Left kidney (tissue), 2 donors: Measurements from ENCODE around the gene NKAIN2. TPM values are rescaled to one million over a fixed set of nuclear protein-coding genes. Genes with fewer than 3 reads are reported as not detected.
A peak's percentile ranks its signal among the peaks of the same experiment; 100 is the strongest.

ENCODE experiments used
- DNase-seq: peaks from one replicate; pipeline ENCODE4 v3.0.0-alpha.2; 2013
- polyA plus RNA-seq: library from polyadenylated mRNA; unstranded; fragments of 120-200 nt; gene quantifications from one replicate; pipeline ENCODE4 v1.2.1, GENCODE V29; 2013; ENCODE audit not compliant: insufficient read length

NKAIN2 gene
- polyA plus RNA-seq, 1 donor, result 20.6 TPM

DNA sequence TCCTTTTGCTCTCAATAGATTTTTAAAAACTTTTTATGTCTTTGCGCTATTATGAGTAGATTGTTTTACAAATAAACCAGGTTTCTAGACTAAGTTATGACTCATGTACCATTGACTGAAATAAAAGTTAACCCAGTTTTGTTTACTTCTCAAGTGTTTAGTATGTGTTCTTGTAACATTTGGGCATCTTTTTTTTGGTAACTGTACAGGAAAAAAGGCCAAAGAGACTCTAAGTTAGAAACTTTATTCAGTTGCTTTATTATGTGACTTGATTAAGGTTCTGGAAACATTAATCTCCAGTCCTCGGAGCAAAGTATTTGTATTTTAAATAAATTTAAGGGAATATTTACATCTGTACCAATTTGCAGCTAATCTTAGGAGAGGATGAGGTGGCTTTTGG lies 2.9 kb downstream of the NKAIN2 start:
- no peak for DNase-seq

DNA sequence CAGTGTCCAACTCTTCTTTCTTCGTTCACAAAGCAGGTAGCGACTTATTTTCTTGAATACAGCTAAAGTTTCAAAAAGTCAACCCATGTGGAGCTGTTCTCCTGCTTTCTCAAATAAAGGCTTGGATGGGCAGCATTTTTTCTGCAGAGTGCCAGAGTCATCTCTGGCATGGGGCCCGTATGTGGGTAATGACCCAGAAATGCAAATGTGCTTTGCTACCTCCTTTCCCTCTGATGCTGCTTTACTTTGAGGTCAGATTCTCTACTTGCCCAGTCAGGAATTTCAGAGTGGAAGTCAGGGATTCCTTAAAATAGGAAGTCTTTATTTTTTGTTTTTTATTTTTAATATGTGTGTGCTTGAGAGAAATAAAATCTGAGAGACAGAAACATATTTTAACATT lies 4.9 kb downstream of the NKAIN2 start:
- no peak for DNase-seq

DNA sequence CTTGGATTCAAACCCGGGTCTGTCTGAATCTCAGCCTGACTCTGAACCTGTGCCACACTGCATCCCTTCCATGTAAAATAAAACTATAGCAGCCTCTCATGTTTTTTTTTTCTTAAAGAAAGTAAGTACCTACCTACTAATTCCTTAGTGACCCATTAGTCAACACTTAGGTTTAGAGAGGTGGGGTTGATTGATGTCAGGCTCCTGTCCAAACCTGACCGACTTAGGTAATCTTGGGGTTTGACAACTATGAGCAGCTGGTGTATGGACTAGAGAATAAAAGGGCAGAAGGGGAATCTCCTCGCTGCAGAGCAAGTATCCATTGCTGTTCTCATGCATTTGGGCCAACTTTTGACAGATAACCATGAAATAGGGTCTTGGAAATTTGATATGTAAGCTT lies 6.5 kb downstream of the NKAIN2 start:
- no peak for DNase-seq

DNA sequence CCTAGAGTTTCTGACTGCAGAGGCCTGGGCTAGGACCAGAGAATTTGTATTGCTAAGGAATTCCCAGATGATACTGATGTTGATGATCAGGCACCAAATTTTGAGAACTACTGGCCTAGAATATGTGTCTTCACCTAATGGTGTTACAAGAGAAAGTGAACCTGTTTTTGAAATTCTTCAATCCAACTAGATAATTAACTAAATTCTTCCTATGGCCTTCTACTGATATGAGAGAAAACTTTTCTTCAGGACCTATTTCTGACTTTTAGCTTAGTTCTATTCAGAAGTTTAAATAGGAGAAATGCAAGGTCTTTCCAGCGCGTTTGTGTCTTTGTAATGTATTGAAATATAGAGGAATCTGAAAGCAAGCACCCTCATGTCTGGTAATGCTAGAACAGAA lies 7.3 kb downstream of the NKAIN2 start:
- no peak for DNase-seq

DNA sequence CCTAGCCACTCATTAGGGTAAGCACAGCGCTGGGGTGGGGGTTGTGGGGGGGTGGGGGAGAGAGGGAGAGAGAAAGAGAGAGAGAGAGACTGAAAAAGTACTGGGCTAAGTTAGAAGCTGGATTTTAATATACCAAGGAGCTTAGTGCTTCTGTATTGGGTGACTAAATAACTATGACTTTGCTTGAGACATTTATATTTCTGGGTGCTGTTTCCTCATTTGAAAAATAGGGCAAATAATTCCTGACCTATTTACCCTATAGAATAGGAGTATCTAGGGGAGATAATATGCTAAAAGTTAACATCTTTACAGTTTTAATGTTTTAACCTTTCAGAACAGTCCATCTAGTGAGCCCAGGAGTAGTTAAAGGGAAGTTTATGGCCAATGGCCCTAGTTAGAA lies 7.7 kb downstream of the NKAIN2 start:
- DNase-seq, result no peak

DNA sequence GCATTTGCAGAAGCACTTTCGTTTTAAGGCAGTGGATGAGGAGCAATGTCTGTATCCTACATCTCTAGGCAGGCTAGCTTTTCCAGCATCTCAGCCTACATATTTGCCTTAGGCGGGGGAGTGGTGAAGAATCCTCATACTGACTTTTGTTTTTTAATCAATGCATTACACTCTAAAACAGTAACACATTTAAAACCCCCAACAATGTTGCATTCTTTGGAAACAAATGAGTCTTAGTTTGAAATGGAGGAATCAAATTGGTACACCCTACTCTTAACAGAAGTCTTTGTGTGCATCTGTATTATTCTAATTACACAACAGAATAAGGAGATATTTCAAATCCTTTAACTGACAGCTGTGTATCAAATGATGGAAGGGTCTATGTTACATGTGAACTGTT lies 9.0 kb downstream of the NKAIN2 start:
- DNase-seq, result no peak

DNA sequence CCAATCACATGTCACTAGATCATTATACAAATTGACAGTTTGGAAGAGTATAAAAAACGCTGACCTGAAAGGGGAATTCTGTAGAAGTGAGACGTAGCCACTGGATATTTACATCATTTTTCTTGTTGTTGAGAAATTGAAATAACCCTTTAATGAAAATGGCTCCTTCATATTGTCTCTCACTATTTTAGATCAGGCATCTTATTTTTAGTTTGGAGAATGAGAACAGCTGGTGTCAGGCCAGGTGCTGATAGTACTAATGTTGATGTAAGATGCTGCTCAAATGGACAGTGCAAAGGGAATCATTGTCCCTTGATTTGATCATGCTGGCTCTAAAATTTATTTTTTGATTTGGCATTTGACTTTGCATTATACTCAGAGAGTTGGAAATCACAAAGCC lies 17.4 kb downstream of the NKAIN2 start:
- DNase-seq, result no peak

DNA sequence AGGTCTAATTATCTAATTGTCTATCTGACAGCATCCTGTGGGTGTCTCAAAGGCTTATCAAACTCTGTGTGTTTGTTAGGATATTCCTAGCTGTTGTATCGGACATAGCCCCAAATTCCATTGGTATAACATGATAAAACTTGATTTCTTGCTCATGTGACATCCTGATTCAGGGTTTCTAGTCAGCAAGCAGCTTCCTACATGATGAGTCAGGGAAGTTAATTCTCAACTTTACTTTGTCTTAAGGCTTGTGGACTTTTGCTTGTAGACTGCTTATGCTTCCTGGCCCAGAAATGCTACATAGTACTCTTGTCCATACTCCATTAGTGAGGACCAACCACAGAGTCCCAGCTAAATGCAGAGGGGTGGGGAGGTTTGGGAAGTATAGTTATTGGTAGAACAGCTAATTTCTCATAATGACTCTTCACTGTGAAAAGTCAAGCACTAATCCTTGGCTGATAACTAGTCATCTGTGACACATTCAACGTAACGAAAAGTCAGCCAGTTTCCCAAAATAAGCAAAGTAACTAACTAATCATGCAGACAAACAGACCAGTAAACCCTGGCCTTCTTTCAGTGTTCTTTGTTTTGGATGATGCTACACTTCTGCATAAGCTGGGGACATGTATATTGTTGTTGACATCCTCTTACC lies 25.8 kb downstream of the NKAIN2 start:
- no peak for DNase-seq

DNA sequence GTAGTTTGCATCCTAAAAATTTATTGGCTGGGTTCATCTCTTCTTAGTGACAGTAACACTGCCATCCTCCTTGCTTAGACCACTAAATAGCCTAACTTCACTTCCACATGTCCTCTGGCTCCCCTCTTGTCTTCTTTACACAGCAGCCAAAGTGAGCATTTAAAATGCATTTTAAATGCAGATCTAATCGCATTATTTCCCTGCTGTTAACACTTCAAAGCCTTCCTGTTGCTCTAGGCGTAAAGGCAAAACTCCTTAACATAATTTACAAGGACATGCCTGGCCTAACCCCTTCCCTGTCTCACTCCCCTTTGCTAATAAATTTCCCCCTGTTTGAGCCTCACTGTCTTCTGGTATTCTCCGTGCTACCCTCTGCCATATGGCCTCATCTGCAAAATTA lies 26.5 kb downstream of the NKAIN2 start:
- peak; percentile 42 for DNase-seq

DNA sequence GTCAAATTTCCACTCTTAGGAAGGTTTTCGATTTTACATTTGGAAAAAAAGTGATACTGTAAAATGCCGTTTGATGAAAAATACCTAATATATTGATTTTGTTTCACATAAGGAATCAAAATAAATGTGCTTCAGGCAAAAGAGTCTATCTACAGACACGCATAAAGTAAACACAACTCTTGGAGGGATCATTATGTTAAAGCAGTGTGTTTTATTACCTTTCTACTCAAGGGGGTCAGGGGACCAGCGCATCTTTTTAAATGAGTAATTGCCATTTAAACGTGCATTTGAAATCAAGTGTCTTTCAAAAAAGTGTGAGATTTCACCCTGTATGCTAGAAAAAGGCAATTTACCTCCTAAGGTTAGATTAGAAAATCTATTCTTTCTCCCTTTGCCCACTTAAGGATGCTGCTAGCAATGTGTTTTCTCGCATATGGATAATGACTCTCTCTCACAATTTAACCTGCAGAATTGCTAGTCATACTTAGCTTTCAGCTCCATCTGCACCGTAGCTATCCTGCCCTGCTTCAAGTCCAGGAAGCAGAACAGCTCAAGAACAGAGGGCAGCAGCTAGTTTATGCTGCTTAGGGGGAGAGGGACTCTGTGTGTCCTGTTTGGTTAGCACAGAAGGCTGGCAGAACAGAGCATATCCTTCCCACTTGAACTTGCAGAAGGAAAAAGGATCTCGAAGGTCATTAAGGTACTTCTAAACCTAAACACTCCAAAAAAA lies 35.0 kb downstream of the NKAIN2 start:
- no peak for DNase-seq

DNA sequence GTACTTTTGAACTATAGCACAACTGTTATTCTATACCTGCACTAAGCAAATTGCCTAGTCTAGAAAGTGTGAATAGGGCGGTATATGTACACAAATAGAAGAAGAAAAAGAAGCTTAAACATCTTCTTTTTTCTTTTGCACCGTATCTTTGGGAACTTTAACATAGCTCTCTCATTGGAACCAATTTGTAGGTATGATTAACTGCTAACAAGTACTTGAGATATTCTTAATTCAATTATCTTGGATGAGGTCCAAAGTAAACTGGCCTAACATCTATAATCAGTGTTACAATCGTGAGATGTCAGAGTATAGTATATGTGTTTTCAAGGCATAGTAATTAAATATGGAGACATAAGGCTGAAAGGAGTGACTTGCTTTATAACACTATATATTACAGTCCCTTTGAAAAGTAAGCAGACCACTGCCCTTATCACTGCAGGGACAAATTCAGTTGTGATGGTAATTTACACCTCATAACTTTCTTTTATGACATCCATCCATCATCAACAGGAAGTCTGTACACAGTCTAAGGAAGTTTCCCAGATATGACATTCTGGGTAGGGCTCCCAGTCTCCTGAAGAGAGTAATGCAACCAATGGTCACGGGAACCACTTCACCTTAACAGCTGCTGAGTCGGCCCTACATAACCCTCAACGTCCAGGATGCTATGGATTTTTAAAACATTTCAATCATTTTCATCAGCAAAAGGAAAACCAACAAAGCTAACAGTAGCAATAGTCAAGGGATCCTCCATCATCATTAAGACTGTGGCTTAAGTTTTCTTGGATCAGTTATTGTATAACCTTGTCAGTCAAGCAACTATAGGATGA lies 37.6 kb downstream of the NKAIN2 start:
- peak; percentile 22 for DNase-seq

DNA sequence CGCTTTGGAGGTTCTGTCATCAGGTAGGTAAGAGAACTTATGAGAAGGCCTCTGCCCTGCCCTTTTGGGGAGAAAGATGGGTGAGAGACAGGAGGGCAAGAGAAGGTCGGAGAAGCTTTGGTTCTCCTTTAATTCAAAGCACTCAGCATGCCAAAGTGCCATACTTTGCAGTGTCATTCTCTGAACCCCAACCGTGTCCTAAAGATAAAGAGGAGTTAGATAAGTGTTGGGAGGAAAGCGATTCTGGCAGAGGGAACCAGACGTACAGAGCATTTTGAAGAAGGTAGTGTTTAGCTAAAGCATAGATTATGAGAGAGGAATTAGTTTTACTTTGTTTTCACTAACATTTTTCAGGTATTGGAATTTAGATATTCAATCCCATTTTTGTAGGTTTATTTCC lies 40.3 kb downstream of the NKAIN2 start:
- no peak for DNase-seq

DNA sequence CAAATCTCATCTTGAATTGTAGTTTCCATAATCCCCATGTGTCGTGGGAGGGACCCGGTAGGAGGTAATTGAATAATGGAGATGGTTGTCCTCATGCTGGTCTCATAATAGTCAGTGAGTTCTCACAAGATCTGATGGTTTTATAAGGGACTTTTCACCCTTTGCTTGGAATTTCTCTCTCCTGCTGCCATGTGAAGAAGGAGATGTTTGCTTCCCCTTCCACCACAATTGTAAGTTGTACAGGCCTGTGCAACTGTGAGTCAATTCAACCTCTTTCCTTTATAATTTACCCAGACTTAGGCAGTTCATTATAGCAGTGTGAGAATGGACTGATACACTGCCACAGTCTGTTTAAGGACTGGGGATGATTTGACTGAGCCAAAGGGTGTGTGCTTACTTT lies 44.7 kb downstream of the NKAIN2 start:
- no peak for DNase-seq

DNA sequence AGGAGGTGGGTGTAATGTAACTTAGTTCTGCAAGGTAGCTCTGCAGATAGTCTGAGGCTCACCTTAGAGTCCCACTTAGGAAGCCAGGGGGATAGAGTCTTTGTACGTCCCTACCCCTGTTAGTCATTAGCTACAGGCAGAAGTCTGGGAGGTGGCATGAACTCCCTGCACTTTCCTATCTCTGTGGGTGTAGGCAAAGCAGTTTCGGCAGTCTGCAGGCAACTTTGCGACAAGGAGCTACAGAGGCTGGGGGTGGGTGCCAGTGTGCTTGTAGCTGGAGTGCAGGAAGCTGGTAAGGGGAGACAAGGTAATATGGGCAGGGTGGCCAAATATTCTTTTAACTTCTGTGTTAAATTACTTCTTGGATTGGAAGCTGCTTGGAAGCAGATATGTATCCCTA lies 45.7 kb downstream of the NKAIN2 start:
- DNase-seq, result no peak

DNA sequence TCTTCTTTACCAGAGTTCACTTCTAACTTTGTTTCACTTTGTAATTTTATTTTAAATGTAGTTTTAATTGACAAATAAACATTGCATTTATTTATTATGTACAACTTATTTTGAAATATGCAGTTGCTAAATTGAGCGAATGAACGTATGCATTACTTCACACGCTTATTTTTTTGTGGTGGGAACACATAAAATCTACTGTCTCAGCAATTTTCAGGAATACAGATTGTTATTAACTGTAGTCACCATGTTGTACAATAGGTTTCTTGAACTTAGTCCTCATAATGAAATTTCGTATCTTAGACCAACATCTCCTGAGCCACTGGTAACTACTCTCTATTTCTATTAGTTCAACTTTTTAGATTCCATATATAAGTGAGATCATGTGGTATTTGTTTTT lies 46.9 kb downstream of the NKAIN2 start:
- DNase-seq, result no peak

DNA sequence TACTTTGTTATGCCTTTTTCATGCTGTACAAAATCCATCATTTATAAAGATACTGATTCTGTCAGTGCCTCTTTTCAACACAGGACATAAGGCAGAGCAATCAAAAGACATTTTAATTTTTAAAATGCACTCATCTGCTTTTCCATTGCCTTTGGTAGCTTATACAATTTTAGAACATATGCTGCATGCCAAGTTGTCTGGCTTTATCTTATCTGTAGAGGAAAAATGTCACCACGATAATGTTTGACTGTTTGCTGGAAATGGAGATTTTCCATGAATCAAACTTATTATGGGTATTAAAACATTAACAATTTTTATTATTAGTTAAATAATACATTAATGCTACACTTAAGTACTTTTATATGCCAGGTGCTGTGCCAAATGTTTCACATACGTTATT lies 50.5 kb downstream of the NKAIN2 start:
- DNase-seq, result no peak

DNA sequence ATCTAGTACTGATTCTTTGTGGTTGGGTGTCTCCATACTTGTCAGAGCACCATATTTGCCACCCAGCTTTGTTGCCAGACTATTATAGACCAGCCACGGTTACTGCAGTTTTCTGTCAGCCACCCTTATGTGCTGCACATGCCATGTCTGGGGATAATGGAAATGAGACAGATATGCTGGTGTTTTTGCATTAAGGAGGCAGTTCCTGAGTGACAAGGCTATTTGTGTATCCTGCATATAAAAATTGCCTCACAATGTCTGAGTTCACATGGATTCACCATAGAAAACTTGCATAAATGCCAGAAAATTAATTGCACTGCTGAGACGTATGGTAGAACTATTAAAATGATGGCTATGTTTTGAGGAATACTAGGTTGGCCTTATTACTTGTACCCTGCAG lies 51.8 kb downstream of the NKAIN2 start:
- DNase-seq, result no peak

DNA sequence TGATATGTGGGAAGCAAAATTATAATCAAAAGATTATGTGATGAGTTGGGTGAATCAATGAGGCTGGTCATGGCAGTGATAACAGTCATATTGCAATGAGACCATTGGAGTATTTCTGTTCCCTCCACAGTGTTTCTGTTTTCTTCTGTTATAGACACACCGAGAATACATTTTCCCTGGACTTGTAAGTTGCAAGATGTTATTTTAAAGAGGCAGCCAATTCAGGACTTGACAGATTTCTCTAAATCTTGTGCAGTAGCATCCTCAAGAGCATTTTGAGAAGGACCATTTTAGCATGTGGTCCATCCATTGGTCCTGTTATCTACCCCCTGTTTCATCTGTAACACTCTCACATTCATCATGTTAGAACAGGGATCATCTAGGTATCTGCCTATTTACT lies 55.6 kb downstream of the NKAIN2 start:
- DNase-seq, result no peak

DNA sequence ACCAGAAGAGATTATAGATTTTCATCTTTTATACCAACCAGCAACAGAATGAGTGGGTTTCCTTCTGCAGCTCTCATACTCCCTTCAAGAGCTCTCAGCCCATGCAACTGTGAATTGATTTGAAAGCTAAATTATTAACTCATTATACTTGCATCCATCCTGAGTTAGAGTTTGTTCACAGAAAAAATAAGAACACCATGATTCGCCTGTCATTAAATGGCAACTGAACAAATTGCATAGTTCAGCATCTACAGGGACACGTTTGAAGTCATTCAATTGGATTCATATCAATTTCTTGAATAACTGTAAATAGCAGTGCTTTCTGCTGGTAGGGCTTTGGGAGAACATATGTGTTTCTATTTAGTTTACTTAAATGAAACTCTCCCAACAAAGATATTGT lies 65.7 kb downstream of the NKAIN2 start:
- DNase-seq, result no peak

DNA sequence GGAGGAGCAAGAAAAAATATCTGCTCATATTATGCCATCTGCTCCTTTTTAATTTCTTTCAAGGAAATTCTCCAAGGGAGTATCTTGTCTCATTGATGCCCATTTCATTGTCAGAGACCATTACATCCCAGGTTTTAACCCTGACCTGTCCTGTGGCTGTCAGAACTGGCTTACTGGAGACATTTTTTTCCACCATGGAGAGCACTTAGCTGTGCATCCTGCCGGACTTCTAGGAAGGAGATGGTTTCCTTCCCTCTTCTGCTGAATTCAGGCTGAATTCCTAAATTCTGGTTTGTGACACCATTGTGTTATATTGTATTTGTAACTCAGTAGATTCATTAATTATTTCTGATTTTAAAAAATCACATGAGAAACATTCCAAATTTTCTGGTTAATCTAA lies 70.3 kb downstream of the NKAIN2 start:
- no peak for DNase-seq

DNA sequence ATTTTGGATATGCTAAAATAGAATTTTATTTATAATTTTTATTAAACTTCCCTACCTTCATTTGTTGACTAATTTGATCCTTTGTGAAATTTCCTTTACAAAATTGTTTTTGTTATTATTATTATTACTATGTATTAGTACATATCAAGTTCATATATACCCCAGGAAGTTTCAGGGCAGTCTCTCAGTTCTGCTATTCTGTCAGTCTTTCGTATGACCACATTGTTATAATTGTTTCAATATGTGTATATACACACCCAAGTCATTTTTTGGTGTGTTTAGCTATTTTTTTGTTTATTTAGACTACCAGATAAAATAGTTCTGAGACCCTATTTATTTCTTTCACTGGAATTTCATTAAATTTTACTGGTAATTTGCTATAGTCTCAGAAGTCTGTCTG lies 72.1 kb downstream of the NKAIN2 start:
- no peak for DNase-seq

DNA sequence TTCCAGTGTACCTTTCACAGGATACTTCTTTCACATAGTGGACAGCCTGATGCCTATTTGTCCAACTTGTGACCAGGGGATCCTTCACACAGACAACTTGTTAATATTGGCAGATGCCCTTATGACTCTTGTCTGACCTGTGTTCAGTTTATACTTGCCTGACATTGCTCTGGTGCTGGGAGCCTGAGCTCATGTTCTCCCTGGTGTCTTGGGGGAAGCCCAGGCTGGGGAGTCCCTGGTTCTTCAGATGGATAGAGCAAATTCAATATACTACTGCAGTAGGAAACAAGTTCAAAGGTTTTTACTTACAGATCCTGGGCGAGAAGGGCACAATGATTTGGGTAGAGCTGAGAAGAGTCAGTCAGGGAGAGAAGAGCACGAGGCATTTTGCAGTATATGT lies 76.1 kb downstream of the NKAIN2 start:
- no peak for DNase-seq

DNA sequence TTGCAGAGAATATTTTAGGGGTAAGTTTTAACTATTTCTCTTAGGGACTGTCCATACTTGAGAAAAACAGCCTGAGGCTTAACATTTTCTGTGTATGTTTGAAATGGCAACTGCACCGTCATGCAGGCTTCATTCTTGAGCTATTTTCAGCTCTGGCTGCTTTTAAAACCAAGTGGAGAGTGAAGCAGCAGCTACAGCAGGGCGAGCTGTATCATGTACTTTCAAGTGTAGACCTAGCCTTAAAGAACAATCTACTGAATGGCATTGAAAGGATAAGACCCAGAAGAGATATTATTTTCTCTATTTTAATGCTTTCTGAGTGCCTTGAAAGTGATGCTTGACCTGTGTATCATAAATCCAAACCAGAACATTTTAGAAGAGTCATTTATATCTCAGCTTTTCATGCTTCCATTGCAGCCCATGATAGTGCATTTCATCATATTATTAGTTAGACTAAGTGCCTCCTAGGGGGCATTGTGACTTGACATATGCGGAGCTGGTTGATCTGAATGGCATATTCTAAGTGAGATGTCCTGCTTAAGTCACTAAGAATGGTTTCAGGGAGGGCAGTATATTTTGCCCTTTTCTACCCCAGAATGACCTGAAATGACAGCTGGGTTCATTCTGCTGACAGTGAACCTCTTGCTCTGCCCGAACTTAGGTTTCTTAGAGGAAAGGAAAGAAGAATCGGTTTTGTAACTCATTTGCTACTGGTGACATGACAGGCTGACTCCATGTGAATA lies 85.3 kb downstream of the NKAIN2 start:
- no peak for DNase-seq
